ENCODE data around the gene EEF1G.
"Not testable (repeated sequence)": the region's sequence is repeated elsewhere in the genome, so short reads cannot be mapped to it uniquely, and the experiment has no call there.

EEF1G gene

DNA sequence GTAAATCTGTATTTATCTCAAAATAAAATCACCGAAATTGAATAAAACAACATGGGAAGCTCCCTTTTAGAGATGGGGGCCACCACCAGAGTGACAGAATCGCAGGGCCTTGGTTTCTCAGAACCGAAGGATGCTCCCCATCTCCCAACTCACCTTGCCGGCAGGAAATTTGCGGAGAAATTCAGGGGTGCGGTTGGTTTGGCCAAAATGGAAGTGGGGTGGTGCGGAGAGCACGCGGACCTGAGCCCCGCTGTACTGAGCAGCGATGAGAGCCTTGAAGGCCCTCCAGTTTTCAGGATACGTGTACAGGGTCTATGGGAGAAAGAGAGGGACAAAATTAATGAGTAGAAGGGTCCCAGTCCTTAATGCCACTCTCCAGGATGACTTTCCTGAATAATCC lies 1.3 kb downstream of the EEF1G start:
- no peaks in the 10 kb centered on the region for H3K9me3 ChIP-seq (ENCODE audit: control insufficient read depth, insufficient read depth, low read length)
- H3K4me1 ChIP-seq (ENCODE audit: control insufficient read depth, insufficient read depth, low read length), result peaks cover 7% of the 10 kb centered on the region
- H3K36me3 ChIP-seq (ENCODE audit: control insufficient read depth, insufficient read depth, low read length), result peaks cover 69% of the 10 kb centered on the region
- H3K9ac ChIP-seq (ENCODE audit: low read depth, low read length), result peak overlapping the region; percentile 100
- no peaks in the 10 kb centered on the region for H3K27me3 ChIP-seq (ENCODE audit: control insufficient read depth, insufficient read depth, low read length)
- H3K4me3 ChIP-seq (ENCODE audit: low read depth, low read length), result peak overlapping the region; percentile 100

DNA sequence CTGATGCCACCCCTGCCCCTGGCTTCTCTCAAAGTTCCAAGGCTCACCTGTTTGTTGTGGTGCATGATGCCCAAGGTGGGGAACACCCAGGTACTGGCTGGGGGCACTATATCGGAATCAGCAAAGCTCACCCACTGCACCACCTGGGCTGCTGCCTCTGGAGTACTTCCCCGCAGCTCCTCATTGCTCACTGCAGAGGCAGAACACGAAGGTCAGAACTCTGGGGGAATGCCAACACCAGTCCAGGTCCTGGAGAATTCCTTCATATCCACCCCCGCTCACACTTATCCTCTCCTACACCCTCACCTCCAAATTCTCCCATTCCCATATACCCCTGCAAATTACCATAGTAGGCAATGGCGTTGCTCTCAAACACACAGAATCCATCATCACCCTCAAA lies 2.2 kb downstream of the EEF1G start:
- Histone ChIP-seq H3K9ac (ENCODE audit: low read depth, low read length) (peak overlapping the region; percentile 8), H3K4me3 (ENCODE audit: low read depth, low read length) (peak overlapping the region; percentile 100), H3K36me3 (ENCODE audit: control insufficient read depth, insufficient read depth, low read length) (peaks cover 68% of the 10 kb centered on the region)
- not testable (repeated sequence) for H3K4me1 ChIP-seq (ENCODE audit: control insufficient read depth, insufficient read depth, low read length); H3K9me3 ChIP-seq (ENCODE audit: control insufficient read depth, insufficient read depth, low read length); H3K27me3 ChIP-seq (ENCODE audit: control insufficient read depth, insufficient read depth, low read length)

DNA sequence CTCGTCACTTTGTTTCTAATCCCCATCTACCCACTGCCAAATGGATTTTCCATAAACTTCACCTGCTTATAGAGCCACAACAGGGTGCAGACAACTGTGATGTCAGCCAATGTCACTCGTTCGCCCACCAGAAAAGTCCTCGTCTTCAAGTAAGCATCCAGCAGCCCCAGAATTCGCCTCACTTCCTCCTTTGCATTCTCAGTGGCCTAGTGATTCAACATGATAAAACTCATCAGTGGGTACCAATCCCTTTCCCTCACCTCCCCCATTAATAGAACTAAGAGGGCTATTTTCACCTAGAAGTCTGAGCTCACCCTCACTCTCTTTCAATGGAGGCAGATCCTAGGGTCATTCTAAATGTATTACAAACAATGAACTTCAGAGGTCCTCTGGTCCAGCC lies 2.8 kb downstream of the EEF1G start:
- H3K9me3 ChIP-seq (ENCODE audit: control insufficient read depth, insufficient read depth, low read length); H3K4me3 ChIP-seq (ENCODE audit: low read depth, low read length); H3K4me1 ChIP-seq (ENCODE audit: control insufficient read depth, insufficient read depth, low read length); H3K27me3 ChIP-seq (ENCODE audit: control insufficient read depth, insufficient read depth, low read length); H3K9ac ChIP-seq (ENCODE audit: low read depth, low read length): not testable (repeated sequence)
- H3K36me3 ChIP-seq (ENCODE audit: control insufficient read depth, insufficient read depth, low read length), result peaks cover 68% of the 10 kb centered on the region

DNA sequence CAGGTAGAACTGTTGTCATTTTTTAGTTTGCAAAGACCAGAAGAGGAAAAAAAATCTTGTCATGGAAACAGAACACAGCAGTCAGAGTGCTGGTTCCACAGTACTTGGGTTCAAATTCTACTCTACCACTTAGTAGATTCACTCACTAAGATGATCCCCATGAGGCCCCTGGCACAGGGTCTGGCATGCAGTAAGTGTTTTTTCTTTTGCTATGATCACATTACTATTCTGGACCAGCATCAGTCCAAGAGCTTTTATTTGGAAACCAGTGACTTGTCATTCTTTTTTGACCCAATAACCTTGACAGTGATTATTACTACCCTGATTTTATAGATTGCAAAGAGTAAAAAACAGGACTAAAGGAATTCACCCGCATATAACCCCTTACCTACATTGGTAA lies 4.1 kb downstream of the EEF1G start:
- H3K9ac ChIP-seq (ENCODE audit: low read depth, low read length), result no peak overlapping the region
- no peaks in the 10 kb centered on the region for H3K27me3 ChIP-seq (ENCODE audit: control insufficient read depth, insufficient read depth, low read length)
- no peak overlapping the region for H3K4me3 ChIP-seq (ENCODE audit: low read depth, low read length)
- peaks cover 7% of the 10 kb centered on the region for H3K4me1 ChIP-seq (ENCODE audit: control insufficient read depth, insufficient read depth, low read length)
- H3K36me3 ChIP-seq (ENCODE audit: control insufficient read depth, insufficient read depth, low read length), result peaks cover 71% of the 10 kb centered on the region
- H3K9me3 ChIP-seq (ENCODE audit: control insufficient read depth, insufficient read depth, low read length), result no peaks in the 10 kb centered on the region

DNA sequence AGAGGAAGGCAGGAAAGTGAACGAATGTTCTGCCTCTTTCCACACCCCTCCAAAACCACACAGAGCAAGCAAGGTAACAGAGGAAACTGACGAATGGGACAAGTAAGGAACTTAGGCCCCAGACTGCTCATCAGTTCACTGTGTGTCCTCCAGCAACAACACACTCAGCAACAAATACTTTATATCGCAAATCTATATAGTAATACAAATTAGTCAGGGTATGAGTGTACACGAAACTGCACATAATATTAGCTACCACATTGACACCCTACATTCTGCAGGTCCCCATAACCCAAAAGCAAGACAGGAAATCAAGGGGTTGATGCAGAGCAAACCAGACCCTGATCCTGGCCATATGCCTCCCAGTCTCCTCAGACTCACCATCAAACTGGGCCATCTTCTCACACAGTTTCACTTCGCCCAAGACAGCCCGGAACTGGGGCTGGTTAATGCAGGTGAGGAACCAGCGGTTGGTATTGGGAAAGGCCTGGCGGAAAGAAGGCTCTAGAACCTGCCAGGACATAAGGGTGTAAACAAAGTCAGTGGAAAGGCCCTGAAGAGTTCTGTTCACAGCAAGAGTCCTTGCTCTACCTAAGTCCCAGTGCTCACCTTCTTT lies 6.6 kb downstream of the EEF1G start:
- no peak overlapping the region for H3K4me3 ChIP-seq (ENCODE audit: low read depth, low read length)
- H3K4me1 ChIP-seq (ENCODE audit: control insufficient read depth, insufficient read depth, low read length), result peaks cover 4% of the 10 kb centered on the region
- peaks cover 73% of the 10 kb centered on the region for H3K36me3 ChIP-seq (ENCODE audit: control insufficient read depth, insufficient read depth, low read length)
- H3K27me3 ChIP-seq (ENCODE audit: control insufficient read depth, insufficient read depth, low read length), result no peaks in the 10 kb centered on the region
- no peak overlapping the region for H3K9ac ChIP-seq (ENCODE audit: low read depth, low read length)
- no peaks in the 10 kb centered on the region for H3K9me3 ChIP-seq (ENCODE audit: control insufficient read depth, insufficient read depth, low read length)

DNA sequence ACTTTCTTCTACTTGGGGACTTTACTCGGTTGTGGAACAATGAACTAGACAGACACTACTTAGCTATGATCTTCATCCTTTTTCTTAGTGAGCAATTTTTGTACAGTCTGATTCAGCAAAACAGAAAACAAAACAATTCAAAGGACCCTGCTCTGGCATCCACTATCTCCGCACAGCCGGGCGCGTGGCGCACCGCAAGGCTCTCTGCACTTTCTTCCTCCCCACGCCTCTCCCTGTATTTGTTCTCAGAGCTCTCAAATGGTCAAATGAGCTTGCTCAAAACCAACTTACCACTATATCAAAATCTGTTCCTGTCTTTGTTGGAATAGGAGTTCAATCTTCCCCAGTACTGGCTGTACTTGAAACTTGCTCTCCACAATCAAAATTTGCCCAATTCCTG lies 7.4 kb downstream of the EEF1G start:
- H3K4me1 ChIP-seq (ENCODE audit: control insufficient read depth, insufficient read depth, low read length), result peaks cover 2% of the 10 kb centered on the region
- H3K4me3 ChIP-seq (ENCODE audit: low read depth, low read length), result no peak overlapping the region
- peaks cover 65% of the 10 kb centered on the region for H3K36me3 ChIP-seq (ENCODE audit: control insufficient read depth, insufficient read depth, low read length)
- no peaks in the 10 kb centered on the region for H3K9me3 ChIP-seq (ENCODE audit: control insufficient read depth, insufficient read depth, low read length)
- H3K27me3 ChIP-seq (ENCODE audit: control insufficient read depth, insufficient read depth, low read length), result no peaks in the 10 kb centered on the region
- no peak overlapping the region for H3K9ac ChIP-seq (ENCODE audit: low read depth, low read length)

- Histone ChIP-seq H3K27me3 (ENCODE audit: control insufficient read depth, insufficient read depth, low read length) (no peaks in the 10 kb centered on the region), H3K4me3 (ENCODE audit: low read depth, low read length) (no peak overlapping the region), H3K36me3 (ENCODE audit: control insufficient read depth, insufficient read depth, low read length) (peaks cover 56% of the 10 kb centered on the region), H3K9me3 (ENCODE audit: control insufficient read depth, insufficient read depth, low read length) (no peaks in the 10 kb centered on the region), H3K4me1 (ENCODE audit: control insufficient read depth, insufficient read depth, low read length) (peaks cover 9% of the 10 kb centered on the region), H3K9ac (ENCODE audit: low read depth, low read length) (no peak overlapping the region)
These were observed 8.4 kb downstream of the EEF1G start for GRCh38 chr11:62565100-62565802.

DNA sequence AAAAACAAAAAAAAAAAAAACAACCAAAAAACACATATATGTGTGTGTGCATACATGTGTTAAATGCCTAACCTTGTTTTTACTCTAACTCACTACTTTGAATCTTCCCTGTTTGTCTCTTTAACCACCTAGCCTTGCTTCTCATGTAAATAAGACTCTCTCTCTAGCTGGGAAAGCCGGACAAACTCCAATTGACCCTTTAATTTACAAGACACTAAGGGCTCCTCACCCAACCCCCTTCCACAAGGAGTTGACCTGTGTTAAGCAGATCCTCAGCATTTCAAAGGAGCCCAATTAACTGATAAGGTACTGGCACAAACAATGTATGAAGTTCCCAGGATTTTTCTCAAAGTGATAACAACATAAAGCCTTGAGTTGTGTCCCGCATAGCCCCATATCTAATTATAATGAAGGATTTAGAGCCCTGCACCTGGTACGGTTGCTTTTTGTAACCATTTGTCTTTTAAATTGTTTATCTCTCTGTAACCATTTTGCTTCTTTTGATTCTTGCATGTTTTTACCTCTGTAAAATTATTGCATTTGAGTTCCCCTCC lies 11.9 kb downstream of the EEF1G start:
- not testable (repeated sequence) for H3K4me3 ChIP-seq (ENCODE audit: low read depth, low read length); H3K9ac ChIP-seq (ENCODE audit: low read depth, low read length); H3K27me3 ChIP-seq (ENCODE audit: control insufficient read depth, insufficient read depth, low read length); H3K9me3 ChIP-seq (ENCODE audit: control insufficient read depth, insufficient read depth, low read length)
- H3K4me1 ChIP-seq (ENCODE audit: control insufficient read depth, insufficient read depth, low read length), result peaks cover 28% of the 10 kb centered on the region
- peaks cover 49% of the 10 kb centered on the region for H3K36me3 ChIP-seq (ENCODE audit: control insufficient read depth, insufficient read depth, low read length)

GRCh38 chr11:62560566-62561103 lies 13.1 kb downstream of the EEF1G start:
- Histone ChIP-seq H3K27me3 (ENCODE audit: control insufficient read depth, insufficient read depth, low read length) (no peaks in the 10 kb centered on the region), H3K9ac (ENCODE audit: low read depth, low read length) (no peak overlapping the region), H3K4me1 (ENCODE audit: control insufficient read depth, insufficient read depth, low read length) (peaks cover 35% of the 10 kb centered on the region), H3K9me3 (ENCODE audit: control insufficient read depth, insufficient read depth, low read length) (no peaks in the 10 kb centered on the region), H3K36me3 (ENCODE audit: control insufficient read depth, insufficient read depth, low read length) (peaks cover 41% of the 10 kb centered on the region), H3K4me3 (ENCODE audit: low read depth, low read length) (peak overlapping the region; percentile 2)

DNA sequence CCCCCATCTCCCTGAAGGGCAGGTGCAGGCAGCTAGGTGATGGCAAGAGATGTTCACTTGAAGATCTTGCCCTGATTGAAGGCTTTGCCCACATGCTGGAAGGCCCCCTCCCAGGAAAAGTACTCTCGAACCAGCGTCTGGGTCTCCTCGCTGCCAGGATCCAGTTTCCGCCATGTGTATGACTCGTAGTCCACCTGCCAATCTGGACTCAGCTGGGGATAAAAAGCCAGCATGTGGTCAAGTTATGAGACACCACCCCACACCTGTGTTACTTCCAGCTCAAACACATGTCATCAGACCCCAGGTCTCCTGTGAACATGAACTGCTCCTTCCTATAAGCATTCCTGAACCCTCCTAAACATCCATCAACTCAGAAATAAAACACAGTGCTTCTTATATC lies 14.1 kb downstream of the EEF1G start:
- H3K4me1 ChIP-seq (ENCODE audit: control insufficient read depth, insufficient read depth, low read length), result peaks cover 41% of the 10 kb centered on the region
- H3K9ac ChIP-seq (ENCODE audit: low read depth, low read length), result not testable (repeated sequence)

DNA sequence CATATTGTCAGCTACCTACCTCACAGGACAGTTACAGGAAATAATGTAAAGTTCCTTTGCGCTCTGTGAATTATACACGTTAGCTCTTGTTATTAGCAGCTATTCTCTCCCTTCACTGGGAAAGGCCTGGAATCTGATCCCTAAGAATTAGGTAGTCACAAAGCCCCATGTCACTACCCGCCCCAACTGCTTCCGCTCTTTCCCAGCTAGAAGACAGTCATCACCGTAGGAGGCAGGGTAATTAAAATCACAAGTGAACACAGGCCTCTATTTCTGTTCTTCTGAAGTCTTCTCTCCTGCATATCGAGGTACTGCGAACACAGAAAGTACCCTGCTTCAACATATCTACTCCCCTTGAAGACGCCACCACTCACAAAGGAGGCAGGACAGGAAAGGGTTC lies 14.5 kb downstream of the EEF1G start:
- H3K4me1 ChIP-seq (ENCODE audit: control insufficient read depth, insufficient read depth, low read length), result peaks cover 43% of the 10 kb centered on the region

More for the DNA sequence above, 14.1 kb downstream of the EEF1G start:
- H3K27me3 ChIP-seq (ENCODE audit: control insufficient read depth, insufficient read depth, low read length); H3K9me3 ChIP-seq (ENCODE audit: control insufficient read depth, insufficient read depth, low read length); H3K4me3 ChIP-seq (ENCODE audit: low read depth, low read length): not testable (repeated sequence)
- peaks cover 36% of the 10 kb centered on the region for H3K36me3 ChIP-seq (ENCODE audit: control insufficient read depth, insufficient read depth, low read length)

GRCh38 chr11:62558669-62559068 lies 15.0 kb downstream of the EEF1G start:
- peaks cover 46% of the 10 kb centered on the region for H3K4me1 ChIP-seq (ENCODE audit: control insufficient read depth, insufficient read depth, low read length)
- H3K9me3 ChIP-seq (ENCODE audit: control insufficient read depth, insufficient read depth, low read length), result no peaks in the 10 kb centered on the region
- H3K4me3 ChIP-seq (ENCODE audit: low read depth, low read length), result no peak overlapping the region
- H3K9ac ChIP-seq (ENCODE audit: low read depth, low read length), result no peak overlapping the region
- H3K27me3 ChIP-seq (ENCODE audit: control insufficient read depth, insufficient read depth, low read length), result no peaks in the 10 kb centered on the region
- peaks cover 30% of the 10 kb centered on the region for H3K36me3 ChIP-seq (ENCODE audit: control insufficient read depth, insufficient read depth, low read length)

More for the DNA sequence above, 14.5 kb downstream of the EEF1G start:
- Histone ChIP-seq H3K36me3 (ENCODE audit: control insufficient read depth, insufficient read depth, low read length) (peaks cover 36% of the 10 kb centered on the region), H3K4me3 (ENCODE audit: low read depth, low read length) (no peak overlapping the region), H3K9ac (ENCODE audit: low read depth, low read length) (no peak overlapping the region), H3K27me3 (ENCODE audit: control insufficient read depth, insufficient read depth, low read length) (no peaks in the 10 kb centered on the region), H3K9me3 (ENCODE audit: control insufficient read depth, insufficient read depth, low read length) (no peaks in the 10 kb centered on the region)

All from iPS-15b (cell line).